HCT116 (cell line): ENCODE measurements around the gene CBX3.

Experiments used
- ATF3 ChIP-seq: IDR thresholded peaks from 2 replicates; pipeline ENCODE4 v1.6.1; 2012
- CBX3 ChIP-seq: IDR thresholded peaks from 2 replicates; pipeline ENCODE4 v1.6.1; 2012; ENCODE audit warnings: low read depth
- CEBPB ChIP-seq: IDR thresholded peaks from 2 replicates; pipeline ENCODE4 v1.6.1; 2012; ENCODE audit warnings: low read depth
- CTCF ChIP-seq, 3 experiments: fragments of 200-600 bp in 1 of 3; sonication (generic) in 1 of 3; IDR thresholded peaks in 2 of 3; conservative IDR thresholded peaks in 1 of 3; 2 replicates each; pipeline ENCODE4 v1.5.1; 2012 to 2017; ENCODE audit warnings: low read depth in 2 of 3, low read length in 2 of 3, antibody characterized with exemption in 1 of 3, borderline replicate concordance in 1 of 3, control low read depth in 1 of 3, mild to moderate bottlenecking in 1 of 3, mixed read lengths in 1 of 3, mixed run types in 1 of 3, moderate library complexity in 1 of 3; ENCODE audit not compliant: insufficient read depth in 1 of 3
- EZH2 ChIP-seq: fragments of 200-600 bp; sonication (generic); IDR thresholded peaks from 2 replicates; pipeline ENCODE4 v1.6.1; 2017; ENCODE audit warnings: antibody characterized with exemption, mixed run types
- JUND ChIP-seq: IDR thresholded peaks from 2 replicates; pipeline ENCODE4 v1.6.1; 2012
- MAX ChIP-seq: IDR thresholded peaks from 2 replicates; pipeline ENCODE4 v1.6.1; 2012
- POLR2A ChIP-seq: IDR thresholded peaks from 2 replicates; pipeline ENCODE4 v1.7.0; 2011; ENCODE audit warnings: borderline replicate concordance; ENCODE audit not compliant: insufficient read depth, insufficient read length; ENCODE audit errors: extremely low read depth
- SRF ChIP-seq: IDR thresholded peaks from 2 replicates; pipeline ENCODE4 v1.6.1; 2012; ENCODE audit warnings: low read depth
- ZNF274 ChIP-seq: fragments of 200-500 bp; sonication (Bioruptor generic); IDR thresholded peaks from 2 replicates; pipeline ENCODE4 v1.6.1; 2014; ENCODE audit warnings: mild to moderate bottlenecking, low read depth, low read length, inconsistent platforms

- no peak for TF ChIP-seq CTCF (IDR thresholded peaks at IDR 0.05 in 2 of 3, conservative IDR thresholded peaks at IDR 0.05 in 1 of 3; ENCODE audit: borderline replicate concordance in 1 of 3, insufficient read depth in 1 of 3, low read depth in 2 of 3, low read length in 2 of 3)
- no peak for TF ChIP-seq SRF
- no peak for TF ChIP-seq JUND
- TF ChIP-seq MAX = no peak
- no peak for TF ChIP-seq CBX3
- no peak for TF ChIP-seq CEBPB
- TF ChIP-seq ZNF274 = no peak
- no peak for TF ChIP-seq ATF3
- no peak for TF ChIP-seq POLR2A
- no peak for TF ChIP-seq EZH2
These were observed 11.1 kb upstream of the CBX3 start for GRCh38 chr7:26190417-26190869.
